Effector memory CD4-positive, alpha-beta T cell (primary cell): ENCODE results near the gene STARD8.
"Not testable (repeated sequence)": the region's sequence is repeated elsewhere in the genome, so short reads cannot be mapped to it uniquely, and the experiment has no call there.

Experiments
- DNase-seq, 3 donors: peaks; one replicate each; pipeline ENCODE4 v3.0.0-alpha.2; 2020
- H3K27ac ChIP-seq: 2 replicates; pipeline ENCODE4 v1.7.0; 2013; ENCODE audit warnings: mild to moderate bottlenecking, low read length, moderate library complexity; ENCODE audit not compliant: insufficient read depth, poor library complexity, severe bottlenecking
- H3K27me3 ChIP-seq: replicated peaks from 2 replicates; pipeline ENCODE4 v1.7.0; 2013; ENCODE audit warnings: mild to moderate bottlenecking, low read length; ENCODE audit not compliant: insufficient read depth, control insufficient read depth, poor library complexity, severe bottlenecking
- H3K36me3 ChIP-seq: 2 replicates; pipeline ENCODE4 v1.7.0; 2013; ENCODE audit warnings: mild to moderate bottlenecking, low read length, moderate library complexity; ENCODE audit not compliant: control insufficient read depth, insufficient read depth
- H3K4me1 ChIP-seq: 2 replicates; pipeline ENCODE4 v1.7.0; 2013; ENCODE audit warnings: low read length, mild to moderate bottlenecking; ENCODE audit not compliant: control insufficient read depth, insufficient read depth, poor library complexity, severe bottlenecking
- H3K4me3 ChIP-seq: 2 replicates; pipeline ENCODE4 v1.7.0; 2013; ENCODE audit warnings: low read length, low read depth, mild to moderate bottlenecking; ENCODE audit not compliant: insufficient read depth, poor library complexity, severe bottlenecking
- H3K9me3 ChIP-seq: 2 replicates; pipeline ENCODE4 v1.7.0; 2013; ENCODE audit warnings: mild to moderate bottlenecking, low read length, moderate library complexity; ENCODE audit not compliant: control insufficient read depth

Gene STARD8

GRCh38 chrX:68686097-68686977 lies 38.9 kb downstream of the STARD8 start:
- peak overlapping the region; percentile 12 for H3K4me3 ChIP-seq
- no peak overlapping the region for H3K27ac ChIP-seq
- H3K9me3 ChIP-seq: no peaks in the 10 kb centered on the region
- no peak for DNase-seq
- no peaks in the 10 kb centered on the region for H3K27me3 ChIP-seq
- no peaks in the 10 kb centered on the region for H3K36me3 ChIP-seq
- no peaks in the 10 kb centered on the region for H3K4me1 ChIP-seq

DNA sequence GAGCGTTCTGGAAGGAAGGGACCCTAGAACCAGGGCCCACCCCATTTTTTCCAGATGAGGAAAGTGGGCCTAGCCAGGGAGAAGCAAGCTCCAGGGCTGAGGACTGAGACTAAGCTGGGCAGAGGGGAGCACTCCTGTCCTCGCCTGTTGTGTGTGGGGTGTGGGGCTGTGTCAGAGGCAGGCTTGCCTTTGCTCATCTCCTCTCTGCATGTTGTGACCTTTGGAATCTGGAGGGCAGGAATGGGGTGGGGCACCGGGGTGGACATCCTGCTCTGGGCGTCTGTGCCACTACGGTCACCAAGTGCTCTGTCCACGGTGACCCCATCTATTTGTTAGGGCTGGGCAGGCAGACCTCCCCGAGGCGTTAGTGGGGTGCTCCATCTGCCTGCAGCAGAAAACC lies 41.5 kb downstream of the STARD8 start:
- H3K27me3 ChIP-seq, H3K4me1 ChIP-seq, H3K4me3 ChIP-seq, H3K27ac ChIP-seq, H3K9me3 ChIP-seq, DNase-seq, H3K36me3 ChIP-seq: not testable (repeated sequence)

- Histone ChIP-seq H3K36me3 (no peaks in the 10 kb centered on the region), H3K27ac (no peak overlapping the region), H3K4me3 (no peak overlapping the region), H3K9me3 (no peaks in the 10 kb centered on the region), H3K4me1 (no peaks in the 10 kb centered on the region), H3K27me3 (no peaks in the 10 kb centered on the region)
- no peak for DNase-seq
Observed at GRCh38 chrX:68690936-68691501, 43.6 kb downstream of the STARD8 start.

- Histone ChIP-seq H3K9me3 (no peaks in the 10 kb centered on the region), H3K4me3 (no peak overlapping the region), H3K27me3 (no peaks in the 10 kb centered on the region), H3K4me1 (no peaks in the 10 kb centered on the region), H3K27ac (no peak overlapping the region), H3K36me3 (no peaks in the 10 kb centered on the region)
- DNase-seq: no peak
Observed at GRCh38 chrX:68691921-68692320, 44.5 kb downstream of the STARD8 start.

DNA sequence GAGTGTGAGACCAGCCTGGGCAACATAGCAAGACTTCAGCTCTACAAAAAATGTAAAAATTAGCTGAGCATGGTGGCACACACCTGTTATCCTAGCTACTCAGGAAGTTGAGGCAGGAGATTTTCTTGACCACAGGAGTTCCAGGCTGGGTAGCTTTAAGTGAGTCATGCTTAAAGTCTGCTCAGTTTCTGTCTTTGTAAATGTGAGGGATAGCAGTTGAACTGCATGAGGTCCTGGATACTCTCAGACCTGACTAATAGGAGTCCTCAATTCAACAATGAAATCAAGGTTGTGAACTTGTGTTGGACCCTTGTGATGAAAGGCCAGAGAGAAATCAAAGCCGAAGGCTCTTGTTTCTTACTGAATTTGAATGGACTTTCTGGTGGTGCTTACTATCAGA lies 45.2 kb downstream of the STARD8 start:
- H3K27ac ChIP-seq: no peak overlapping the region
- H3K4me3 ChIP-seq: no peak overlapping the region
- H3K27me3 ChIP-seq: no peaks in the 10 kb centered on the region
- DNase-seq: no peak
- H3K4me1 ChIP-seq: no peaks in the 10 kb centered on the region
- H3K9me3 ChIP-seq: no peaks in the 10 kb centered on the region
- H3K36me3 ChIP-seq: no peaks in the 10 kb centered on the region

DNA sequence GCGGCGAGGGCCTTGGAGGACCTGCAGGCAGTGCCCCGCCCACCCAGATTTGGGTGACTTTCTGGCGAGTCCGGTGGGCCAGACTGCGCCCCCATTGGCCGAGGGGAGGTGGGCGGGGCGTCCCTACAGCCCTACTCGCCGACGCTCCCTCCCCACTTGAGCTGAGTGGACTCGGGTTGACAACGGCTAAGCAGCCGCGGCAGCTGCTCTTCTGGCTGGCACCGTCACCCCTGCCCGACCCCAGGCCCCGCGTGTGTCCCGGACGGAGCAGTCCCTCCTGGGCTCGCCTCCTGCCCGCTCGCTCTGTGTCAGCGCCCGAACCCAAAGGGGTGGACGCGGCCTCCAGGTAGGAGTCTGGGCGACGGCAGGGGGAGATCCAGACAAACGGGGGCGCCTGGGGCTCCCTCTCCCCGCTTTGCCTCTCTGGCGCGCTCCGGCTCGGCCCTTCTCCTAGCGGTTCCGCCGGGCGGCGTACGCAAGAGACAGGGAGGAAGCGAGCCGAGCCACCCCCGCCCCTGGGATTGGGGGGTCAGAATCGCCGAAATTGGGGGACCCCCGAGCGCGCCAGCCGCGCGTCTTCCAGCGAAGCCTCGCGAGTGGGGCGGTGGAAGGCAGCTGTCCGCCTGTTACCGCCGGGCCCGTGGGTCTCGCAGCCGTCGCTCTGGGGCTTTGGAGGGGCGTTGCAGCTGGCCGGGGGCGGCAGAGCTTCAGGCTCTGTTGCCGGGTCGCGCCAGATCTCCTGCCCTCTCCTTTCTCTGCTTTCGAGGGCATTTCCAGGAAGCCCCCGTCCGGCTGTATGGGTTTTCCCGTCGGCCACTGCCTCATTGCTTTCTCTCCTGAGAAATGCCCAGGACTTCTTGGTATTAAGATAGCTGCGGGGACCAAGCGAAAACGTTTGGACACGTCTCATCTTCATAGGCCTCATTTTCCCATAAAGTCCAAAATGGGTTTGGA lies 46.3 kb downstream of the STARD8 start:
- DNase-seq: no peak
- Histone ChIP-seq H3K4me1 (no peaks in the 10 kb centered on the region), H3K27ac (no peak overlapping the region), H3K27me3 (no peaks in the 10 kb centered on the region), H3K4me3 (peak overlapping the region; percentile 29), H3K36me3 (no peaks in the 10 kb centered on the region), H3K9me3 (no peaks in the 10 kb centered on the region)

- Histone ChIP-seq H3K27ac (no peak overlapping the region), H3K4me3 (no peak overlapping the region)
Observed at GRCh38 chrX:68694435-68695205, 47.2 kb downstream of the STARD8 start.

GRCh38 chrX:68695206-68695845 lies 47.9 kb downstream of the STARD8 start:
- Histone ChIP-seq H3K4me3 (no peak overlapping the region), H3K36me3 (no peaks in the 10 kb centered on the region)

More at GRCh38 chrX:68694435-68695205, 47.2 kb downstream of the STARD8 start:
- DNase-seq: no peak
- Histone ChIP-seq H3K4me1 (no peaks in the 10 kb centered on the region), H3K9me3 (no peaks in the 10 kb centered on the region), H3K27me3 (no peaks in the 10 kb centered on the region), H3K36me3 (no peaks in the 10 kb centered on the region)

More at GRCh38 chrX:68695206-68695845, 47.9 kb downstream of the STARD8 start:
- no peak for DNase-seq
- H3K4me1 ChIP-seq: no peaks in the 10 kb centered on the region
- no peak overlapping the region for H3K27ac ChIP-seq
- no peaks in the 10 kb centered on the region for H3K9me3 ChIP-seq
- no peaks in the 10 kb centered on the region for H3K27me3 ChIP-seq
